Measurements from ENCODE around the gene CALD1. TPM values are rescaled to one million over a fixed set of nuclear protein-coding genes. Genes with fewer than 3 reads are reported as not detected.

The CALD1 gene
- total RNA-seq, 1 donor from 2014 or later, result 230 TPM

GRCh38 chr7:134943785-134944400 lies 164.5 kb downstream of the CALD1 start:
- no peaks in the 10 kb centered on the region for H3K9me3 Mint-ChIP-seq (ENCODE audit: unreplicated experiment)
- H3K36me3 Mint-ChIP-seq (ENCODE audit: low read depth, unreplicated experiment), result peaks cover 28% of the 10 kb centered on the region
- no peak for DNase-seq (ENCODE audit: low spot score)
- H3K4me3 Mint-ChIP-seq (ENCODE audit: unreplicated experiment), result no peak overlapping the region
- H3K4me1 Mint-ChIP-seq (ENCODE audit: unreplicated experiment), result peaks cover 12% of the 10 kb centered on the region
- H3K27me3 Mint-ChIP-seq (ENCODE audit: unreplicated experiment), result peaks cover 3% of the 10 kb centered on the region
- H3K27ac Mint-ChIP-seq (ENCODE audit: unreplicated experiment), result no peak overlapping the region
- TF ChIP-seq CTCF (IDR thresholded peaks at IDR 0.05; ENCODE audit: unreplicated experiment), result no peak

DNA sequence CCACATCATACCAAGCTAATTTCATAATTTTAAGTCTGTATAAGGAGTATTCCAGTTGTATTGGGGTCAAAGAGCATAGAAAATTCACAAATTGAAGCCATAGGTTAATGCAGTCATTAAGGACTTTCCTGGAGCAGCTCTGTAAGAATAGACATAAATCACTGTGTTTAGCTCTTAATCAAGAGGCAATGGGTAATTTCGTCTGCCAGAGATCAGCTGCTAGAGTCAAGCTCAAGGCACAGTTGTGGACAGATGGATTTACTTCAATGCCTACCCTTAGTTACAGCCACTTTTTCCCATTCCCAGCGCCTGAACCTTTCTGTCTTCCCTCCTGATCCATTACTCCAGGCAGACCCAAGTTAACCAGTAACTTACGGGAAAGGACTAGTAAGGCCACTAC lies 166.3 kb downstream of the CALD1 start:
- H3K4me3 Mint-ChIP-seq (ENCODE audit: unreplicated experiment), result peak overlapping the region; percentile 14
- H3K4me1 Mint-ChIP-seq (ENCODE audit: unreplicated experiment), result peaks cover 7% of the 10 kb centered on the region
- TF ChIP-seq CTCF (IDR thresholded peaks at IDR 0.05; ENCODE audit: unreplicated experiment), result no peak
- no peak overlapping the region for H3K27ac Mint-ChIP-seq (ENCODE audit: unreplicated experiment)
- peaks cover 37% of the 10 kb centered on the region for H3K36me3 Mint-ChIP-seq (ENCODE audit: low read depth, unreplicated experiment)
- H3K27me3 Mint-ChIP-seq (ENCODE audit: unreplicated experiment), result peaks cover 2% of the 10 kb centered on the region
- no peak for DNase-seq (ENCODE audit: low spot score)
- H3K9me3 Mint-ChIP-seq (ENCODE audit: unreplicated experiment), result no peaks in the 10 kb centered on the region

DNA sequence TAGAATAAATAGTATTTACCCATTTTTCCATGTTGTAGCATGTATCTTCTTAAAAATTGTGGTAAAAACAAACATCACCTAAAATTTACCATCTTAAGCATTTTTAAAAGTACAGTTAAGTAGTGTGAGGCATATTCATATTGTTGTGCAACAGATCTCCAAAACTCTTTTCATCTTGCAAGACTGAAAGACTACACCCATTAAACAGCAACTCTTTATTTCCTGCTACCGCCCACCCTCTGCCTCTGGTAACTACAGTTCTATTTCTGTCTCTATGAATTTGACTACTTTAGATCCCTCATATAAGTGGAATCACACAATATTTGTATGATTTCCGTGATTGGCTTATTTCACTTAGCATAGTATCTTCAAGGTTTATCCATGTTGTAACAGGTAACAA lies 166.8 kb downstream of the CALD1 start:
- Mint-ChIP-seq H3K4me3 (ENCODE audit: unreplicated experiment) (peak overlapping the region; percentile 49), H3K27me3 (ENCODE audit: unreplicated experiment) (peaks cover 2% of the 10 kb centered on the region), H3K4me1 (ENCODE audit: unreplicated experiment) (peaks cover 3% of the 10 kb centered on the region), H3K36me3 (ENCODE audit: low read depth, unreplicated experiment) (peaks cover 43% of the 10 kb centered on the region), H3K9me3 (ENCODE audit: unreplicated experiment) (no peaks in the 10 kb centered on the region), H3K27ac (ENCODE audit: unreplicated experiment) (peak overlapping the region; percentile 61)
- no peak for TF ChIP-seq CTCF (IDR thresholded peaks at IDR 0.05; ENCODE audit: unreplicated experiment)
- DNase-seq (ENCODE audit: low spot score), result no peak

- no peak overlapping the region for H3K4me3 Mint-ChIP-seq (ENCODE audit: unreplicated experiment)
- H3K27me3 Mint-ChIP-seq (ENCODE audit: unreplicated experiment), result peaks cover 2% of the 10 kb centered on the region
- no peaks in the 10 kb centered on the region for H3K4me1 Mint-ChIP-seq (ENCODE audit: unreplicated experiment)
- no peaks in the 10 kb centered on the region for H3K9me3 Mint-ChIP-seq (ENCODE audit: unreplicated experiment)
- H3K36me3 Mint-ChIP-seq (ENCODE audit: low read depth, unreplicated experiment), result peaks cover 47% of the 10 kb centered on the region
- TF ChIP-seq CTCF (IDR thresholded peaks at IDR 0.05; ENCODE audit: unreplicated experiment), result no peak
- H3K27ac Mint-ChIP-seq (ENCODE audit: unreplicated experiment), result no peak overlapping the region
- DNase-seq (ENCODE audit: low spot score), result no peak
These were observed 167.9 kb downstream of the CALD1 start for GRCh38 chr7:134947329-134947728.

DNA sequence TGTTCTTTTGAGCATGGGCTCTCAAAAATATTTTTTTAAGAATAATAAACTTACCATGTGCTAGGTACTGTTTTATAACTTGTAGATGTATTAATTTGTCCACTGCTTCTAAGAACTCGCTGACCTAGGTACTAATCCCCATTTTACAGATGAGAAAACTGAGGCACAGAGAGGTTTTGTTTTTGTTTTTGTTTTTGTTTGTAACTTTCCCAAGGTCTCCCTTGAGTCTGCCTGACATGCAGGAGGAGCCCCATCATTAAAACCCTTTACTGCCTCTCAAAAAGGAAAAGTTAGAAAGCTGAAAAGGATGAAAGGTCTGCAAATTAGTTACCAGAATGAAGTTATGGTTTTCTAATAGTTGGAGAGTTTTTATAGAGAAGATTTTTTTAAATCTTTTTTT lies 168.4 kb downstream of the CALD1 start:
- no peaks in the 10 kb centered on the region for H3K9me3 Mint-ChIP-seq (ENCODE audit: unreplicated experiment)
- peaks cover 2% of the 10 kb centered on the region for H3K27me3 Mint-ChIP-seq (ENCODE audit: unreplicated experiment)
- no peak overlapping the region for H3K27ac Mint-ChIP-seq (ENCODE audit: unreplicated experiment)
- H3K36me3 Mint-ChIP-seq (ENCODE audit: low read depth, unreplicated experiment), result peaks cover 47% of the 10 kb centered on the region
- TF ChIP-seq CTCF (IDR thresholded peaks at IDR 0.05; ENCODE audit: unreplicated experiment), result no peak
- no peak overlapping the region for H3K4me3 Mint-ChIP-seq (ENCODE audit: unreplicated experiment)
- no peak for DNase-seq (ENCODE audit: low spot score)
- H3K4me1 Mint-ChIP-seq (ENCODE audit: unreplicated experiment), result no peaks in the 10 kb centered on the region

Data from endothelial cell (in vitro differentiated cells).